22Rv1 (cell line): Measurements from ENCODE around the gene BNC2.

Experiments
- H3K27ac ChIP-seq: fragments of 450-650 bp; 2 replicates; pipeline ENCODE4 v1.5.1; 2017
- CTCF ChIP-seq: fragments of 450-650 bp; IDR thresholded peaks from 2 replicates; pipeline ENCODE4 v1.5.1; 2017; ENCODE audit warnings: mild to moderate bottlenecking
- ZFX ChIP-seq: fragments of 450-650 bp; IDR thresholded peaks from 2 replicates; pipeline ENCODE4 v1.6.1; 2017; ENCODE audit warnings: antibody characterized with exemption, borderline replicate concordance

Gene BNC2

GRCh38 chr9:16824545-16825330, 45.7 kb downstream of the BNC2 start:
- TF ChIP-seq CTCF (no peak), ZFX (no peak)
- no peak overlapping the region for H3K27ac ChIP-seq

- H3K27ac ChIP-seq: no peak overlapping the region
Observed at GRCh38 chr9:16823906-16824305, 46.6 kb downstream of the BNC2 start.

GRCh38 chr9:16821344-16821743, 49.1 kb downstream of the BNC2 start:
- no peak overlapping the region for H3K27ac ChIP-seq
- no peak for TF ChIP-seq ZFX
- no peak for TF ChIP-seq CTCF

More at GRCh38 chr9:16823906-16824305, 46.6 kb downstream of the BNC2 start:
- TF ChIP-seq CTCF: no peak
- no peak for TF ChIP-seq ZFX

GRCh38 chr9:16817514-16817913, 53.0 kb downstream of the BNC2 start:
- no peak for TF ChIP-seq CTCF
- no peak for TF ChIP-seq ZFX
- H3K27ac ChIP-seq: no peak overlapping the region

GRCh38 chr9:16817002-16817401, 53.5 kb downstream of the BNC2 start:
- TF ChIP-seq ZFX (no peak), CTCF (no peak)
- H3K27ac ChIP-seq: no peak overlapping the region

- no peak overlapping the region for H3K27ac ChIP-seq
- TF ChIP-seq ZFX: no peak
- no peak for TF ChIP-seq CTCF
Observed at GRCh38 chr9:16816011-16816410, 54.5 kb downstream of the BNC2 start.

- H3K27ac ChIP-seq: no peak overlapping the region
- TF ChIP-seq CTCF (no peak), ZFX (no peak)
Observed at GRCh38 chr9:16815079-16815478, 55.4 kb downstream of the BNC2 start.
